GM12878 (cell line): Measurements from ENCODE around the gene KRTAP4-5. TPM values are rescaled to one million over a fixed set of nuclear protein-coding genes. Genes with fewer than 3 reads are reported as not detected.

Source experiments
- ATAC-seq: fragments of 200-7000 bp; cut with Tn5 transposase; 3 replicates; pipeline ENCODE4 v1.9.1; 2020; ENCODE audit warnings: mild to moderate bottlenecking, moderate library complexity
- BruUV-seq: library from RNA; stranded (reverse); fragments of 400-500 nt; replicated peaks from 2 replicates; lab custom pipeline; 2021; lab: Mats Ljungman, UMichigan
- CTCF ChIA-PET: fragments of 300-600 bp; sonication (Branson Sonifier 250); formaldehyde crosslinking; extraction: SDS; loops from one replicate; lab custom pipeline; 2021; ENCODE audit warnings: inconsistent platforms; lab: Yijun Ruan, JAX
- POLR2A ChIA-PET: fragments of 350-600 bp; formaldehyde crosslinking; extraction: SDS; loops from one replicate; lab custom pipeline; 2021; ENCODE audit warnings: inconsistent platforms; lab: Charles Lee
- RAD21 ChIA-PET: fragments of 300-600 bp; sonication (Branson Sonifier 250); formaldehyde crosslinking; loops from one replicate; lab custom pipeline; 2023; ENCODE audit warnings: antibody characterized with exemption; ENCODE audit not compliant: unreplicated experiment; lab: Charles Lee
- SMC1A ChIA-PET: fragments of 300-600 bp; sonication (Branson Sonifier 250); formaldehyde crosslinking; loops from one replicate; lab custom pipeline; 2023; ENCODE audit not compliant: unreplicated experiment, uncharacterized antibody; lab: Charles Lee
- DNase-seq: peaks from one replicate; pipeline ENCODE4 v3.0.0-alpha.2; 2011; ENCODE audit warnings: low read depth, low spot score
- FAIRE-seq: peaks from 3 replicates; lab custom pipeline; 2011; peaks lifted over from hg19 to GRCh38; lab: Jason Lieb, UNC
- H2AFZ ChIP-seq: 2 replicates; pipeline ENCODE4 v1.6.0; 2011; ENCODE audit warnings: low read depth, low read length, control low read depth; ENCODE audit not compliant: control insufficient read depth
- H3K27ac ChIP-seq: 2 replicates; pipeline ENCODE4 v1.5.1; 2011; ENCODE audit warnings: control low read depth; ENCODE audit not compliant: control insufficient read depth, insufficient read depth
- H3K27me3 ChIP-seq, 2 experiments: replicated peaks in 1 of 2; 2 replicates each; pipeline versions ENCODE4 v1.6.0 to v1.6.1; 2011; ENCODE audit warnings: low read length in 1 of 2; ENCODE audit not compliant: control insufficient read depth in 2 of 2, insufficient read depth in 2 of 2
- H3K36me3 ChIP-seq, 2 experiments: 2 replicates each; pipeline ENCODE4 v1.5.1; 2011; ENCODE audit warnings: low read length in 1 of 2; ENCODE audit not compliant: control insufficient read depth in 2 of 2, insufficient read depth in 2 of 2
- H3K4me1 ChIP-seq: 2 replicates; pipeline ENCODE4 v1.6.1; 2011; ENCODE audit warnings: mild to moderate bottlenecking, low read length, moderate library complexity, mixed read lengths; ENCODE audit not compliant: control insufficient read depth, insufficient read depth
- H3K4me2 ChIP-seq: 2 replicates; pipeline ENCODE4 v1.6.0; 2011; ENCODE audit warnings: control low read depth; ENCODE audit not compliant: control insufficient read depth, insufficient read depth
- H3K4me3 ChIP-seq: fragments of 200-600 bp; sonication (generic); 2 replicates; pipeline ENCODE4 v1.5.1; 2016
- H3K79me2 ChIP-seq: 2 replicates; pipeline ENCODE4 v1.6.0; 2011; ENCODE audit warnings: low read length; ENCODE audit not compliant: control insufficient read depth, insufficient read depth
- H3K9ac ChIP-seq: 2 replicates; pipeline ENCODE4 v1.8.0; 2011; ENCODE audit warnings: low read length, control low read depth, mixed read lengths; ENCODE audit not compliant: control insufficient read depth, insufficient read depth
- H3K9me3 ChIP-seq: replicated peaks from 3 replicates; pipeline ENCODE4 v1.5.1; 2011; ENCODE audit warnings: mild to moderate bottlenecking, low read length; ENCODE audit not compliant: control insufficient read depth, insufficient read depth
- H4K20me1 ChIP-seq: 2 replicates; pipeline ENCODE4 v1.6.0; 2011; ENCODE audit not compliant: control insufficient read depth, insufficient read depth
- BHLHE40 ChIP-seq, 2 experiments: fragments of 450-650 bp in 1 of 2; IDR thresholded peaks; 2 replicates each; pipeline ENCODE4 v1.6.1; 2011 to 2017; ENCODE audit warnings: low read depth in 2 of 2, borderline replicate concordance in 1 of 2, improper control_type of control experiment in 1 of 2, low read length in 1 of 2, mild to moderate bottlenecking in 1 of 2
- FOXM1 ChIP-seq: IDR thresholded peaks from 2 replicates; pipeline ENCODE4 v1.6.1; 2012; ENCODE audit warnings: low read depth, mild to moderate bottlenecking, inconsistent platforms, low read length, moderate library complexity
- KDM1A ChIP-seq: fragments of 200-600 bp; sonication (generic); IDR thresholded peaks from 2 replicates; pipeline ENCODE4 v1.6.1; 2016; ENCODE audit warnings: borderline replicate concordance
- MYC ChIP-seq: IDR thresholded peaks from 2 replicates; pipeline ENCODE4 v1.6.1; 2011; ENCODE audit warnings: mild to moderate bottlenecking, low read length, moderate library complexity, inconsistent platforms; ENCODE audit not compliant: insufficient read depth, insufficient replicate concordance, insufficient read length, severe bottlenecking
- NFYA ChIP-seq: IDR thresholded peaks from 2 replicates; pipeline ENCODE4 v1.6.1; 2011; ENCODE audit warnings: low read depth, mild to moderate bottlenecking, low read length, improper control_type of control experiment, borderline replicate concordance
- TARDBP ChIP-seq: IDR thresholded peaks from 2 replicates; pipeline ENCODE4 v1.6.1; 2016; ENCODE audit warnings: borderline replicate concordance
- whole genome bisulfite sequencing: methylation state at CpG from one replicate; pipeline ENCODE4 v1.1.6; 2016; ENCODE audit warnings: low lambda C conversion rate; ENCODE audit not compliant: insufficient replicate concordance, insufficient coverage; ENCODE audit errors: missing lambda C conversion rate; 5-methylcytosine and 5-hydroxymethylcytosine counted together
- in situ Hi-C: fragments of 300-500 bp; cut with MboI; formaldehyde crosslinking; loops from 9 replicates; pipeline ENCODE4 v1.14.3; 2018; ENCODE audit warnings: mixed read lengths
- intact Hi-C: fragments of 100-400 bp; cut with micrococcal nuclease; formaldehyde crosslinking; loops from one replicate; pipeline ENCODE4 v1.14.2; 2022; ENCODE audit not compliant: unreplicated experiment
- polyA plus RNA-seq, 11 experiments: library from polyadenylated mRNA; depleted of rRNA in 4 of 11; unstranded in 6 of 11; stranded (reverse) in 5 of 11; fragments of >200 nt; fragmentation: Nextera tagmentation in 4 of 11; fragmentation: Illumina TruSeq in 1 of 11; extraction: Ambion mirVana in 4 of 11; extraction: Trizol in 1 of 11; gene quantifications; 1 replicate in 1 of 11; 2 replicates in 10 of 11; pipeline versions ENCODE4 v1.2.1 to v1.2.3, GENCODE V29; 2011 to 2016; ENCODE audit warnings: inconsistent platforms in 2 of 11, missing spikeins in 2 of 11, low read depth in 1 of 11
- total RNA-seq, 4 experiments: library from RNA; depleted of rRNA in 3 of 4; stranded (reverse); fragments of >200 nt in 3 of 4; fragmentation: Illumina TruSeq in 1 of 4; extraction: Trizol in 1 of 4; gene quantifications; 2 replicates each; pipeline versions ENCODE4 v1.2.1 to v1.2.3, GENCODE V29; 2013 to 2021
- TF ChIP-seq, protein P1 (sequence below): fragments of 450-650 bp; formaldehyde crosslinking; IDR thresholded peaks from 2 replicates; pipeline ENCODE4 v1.4.0; 2022; ENCODE audit warnings: mild to moderate bottlenecking, moderate library complexity
- TF ChIP-seq, protein P2 (sequence below): fragments of 450-650 bp; conservative IDR thresholded peaks from 2 replicates; pipeline ENCODE4 v1.6.1; 2017; ENCODE audit warnings: mild to moderate bottlenecking, moderate library complexity

Gene KRTAP4-5
- total and polyA plus RNA-seq, 10 of the 15 experiments (the other 5 are each of a cell fraction or from before 2014, with no cell fraction given): not detected

DNA sequence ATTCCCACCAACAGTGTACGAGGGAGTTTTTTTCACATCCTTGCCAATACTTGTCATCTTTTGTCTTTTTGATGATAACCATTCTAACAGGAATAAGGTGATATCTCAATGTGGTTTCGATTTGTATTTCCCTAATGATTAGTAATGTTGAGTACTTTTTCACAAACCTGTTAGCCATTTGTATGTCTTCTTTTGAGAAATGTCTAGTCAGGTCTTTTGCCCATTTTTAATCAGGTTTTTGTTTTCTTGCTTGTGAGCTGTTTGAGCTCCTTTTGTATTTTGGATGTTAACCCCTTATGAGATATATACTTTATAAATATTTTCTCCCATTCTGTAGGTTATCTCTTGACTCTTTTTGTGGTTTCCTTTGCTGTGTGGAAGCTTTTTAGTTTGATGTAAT, 1.9 kb upstream of the KRTAP4-5 start:
- TF ChIP-seq TARDBP (no peak), FOXM1 (no peak)
- TF ChIP-seq, all 136 proteins: peak for 0
- CTCF ChIA-PET: no interaction called here
- RAD21 ChIA-PET: no interaction called here
- no peak overlapping the region for H3K4me2 ChIP-seq
- no peaks in the 10 kb centered on the region for H4K20me1 ChIP-seq
- no peak for DNase-seq
- intact Hi-C loops: no loop called here
- H3K4me1 ChIP-seq: no peaks in the 10 kb centered on the region
- H3K9ac ChIP-seq: no peak overlapping the region
- 4% methylated on average over 2 of the region's 2 CpGs for WGBS
- SMC1A ChIA-PET: no interaction called here
- no peak overlapping the region for H3K27ac ChIP-seq
- no peak for FAIRE-seq
- no peak for ATAC-seq
- no peaks in the 10 kb centered on the region for H3K9me3 ChIP-seq
- in situ Hi-C loops: no loop called here
- no peaks in the 10 kb centered on the region for H3K27me3 ChIP-seq
- no peak overlapping the region for H3K4me3 ChIP-seq
- POLR2A ChIA-PET: no interaction called here
- no peaks in the 10 kb centered on the region for H3K36me3 ChIP-seq
- no peak overlapping the region for H2AFZ ChIP-seq
- BruUV-seq: no TSS peak
- H3K79me2 ChIP-seq: no peaks in the 10 kb centered on the region

DNA sequence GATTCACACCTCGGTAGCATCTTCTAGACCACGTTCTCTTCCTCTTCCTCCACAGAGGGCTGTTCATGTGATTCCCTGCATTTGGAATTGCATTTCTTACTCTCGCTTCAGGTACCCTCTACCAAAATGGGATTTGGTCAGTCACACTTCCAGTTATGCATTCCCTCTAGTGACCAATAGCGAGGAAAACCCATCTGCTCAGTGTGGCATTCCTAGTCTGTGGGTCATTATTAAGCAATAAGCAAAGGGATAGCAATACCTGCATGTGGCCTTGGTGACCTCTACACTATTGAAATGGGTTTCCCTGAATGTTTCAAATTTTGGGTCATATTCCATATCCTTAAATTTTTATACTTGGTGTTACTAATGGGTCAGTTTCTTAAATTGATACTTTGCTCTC, 401 bp upstream of the KRTAP4-5 start:
- in situ Hi-C loops: no loop called here
- Histone ChIP-seq H3K4me3 (no peak overlapping the region), H3K4me1 (no peaks in the 10 kb centered on the region), H3K27ac (no peak overlapping the region), H3K36me3 (no peaks in the 10 kb centered on the region), H3K79me2 (no peaks in the 10 kb centered on the region), H4K20me1 (no peaks in the 10 kb centered on the region), H2AFZ (no peak overlapping the region)
- CTCF ChIA-PET: no interaction called here
- ATAC-seq (no peak), FAIRE-seq (no peak)
- WGBS: 12% methylated on average over 4 of the region's 4 CpGs
- intact Hi-C loops: no loop called here
- TF ChIP-seq, protein P1, sequence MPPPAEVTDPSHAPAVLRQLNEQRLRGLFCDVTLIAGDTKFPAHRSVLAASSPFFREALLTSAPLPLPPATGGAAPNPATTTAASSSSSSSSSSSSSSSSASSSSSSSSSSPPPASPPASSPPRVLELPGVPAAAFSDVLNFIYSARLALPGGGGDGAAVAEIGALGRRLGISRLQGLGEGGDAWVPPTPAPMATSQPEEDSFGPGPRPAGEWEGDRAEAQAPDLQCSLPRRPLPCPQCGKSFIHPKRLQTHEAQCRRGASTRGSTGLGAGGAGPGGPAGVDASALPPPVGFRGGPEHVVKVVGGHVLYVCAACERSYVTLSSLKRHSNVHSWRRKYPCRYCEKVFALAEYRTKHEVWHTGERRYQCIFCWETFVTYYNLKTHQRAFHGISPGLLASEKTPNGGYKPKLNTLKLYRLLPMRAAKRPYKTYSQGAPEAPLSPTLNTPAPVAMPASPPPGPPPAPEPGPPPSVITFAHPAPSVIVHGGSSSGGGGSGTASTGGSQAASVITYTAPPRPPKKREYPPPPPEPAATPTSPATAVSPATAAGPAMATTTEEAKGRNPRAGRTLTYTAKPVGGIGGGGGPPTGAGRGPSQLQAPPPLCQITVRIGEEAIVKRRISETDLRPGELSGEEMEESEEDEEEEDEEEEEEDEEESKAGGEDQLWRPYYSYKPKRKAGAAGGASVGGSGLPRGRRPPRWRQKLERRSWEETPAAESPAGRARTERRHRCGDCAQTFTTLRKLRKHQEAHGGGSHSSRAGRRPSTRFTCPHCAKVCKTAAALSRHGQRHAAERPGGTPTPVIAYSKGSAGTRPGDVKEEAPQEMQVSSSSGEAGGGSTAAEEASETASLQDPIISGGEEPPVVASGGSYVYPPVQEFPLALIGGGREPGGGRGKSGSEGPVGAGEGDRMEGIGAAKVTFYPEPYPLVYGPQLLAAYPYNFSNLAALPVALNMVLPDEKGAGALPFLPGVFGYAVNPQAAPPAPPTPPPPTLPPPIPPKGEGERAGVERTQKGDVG (CRISPR knock-in tag): no peak
- TF ChIP-seq BHLHE40 (IDR thresholded peaks at IDR 0.05; ENCODE audit: borderline replicate concordance in 1 of 2, low read depth in 2 of 2, low read length in 1 of 2) (no peak), KDM1A (no peak), NFYA (no peak), MYC (no peak)
- TF ChIP-seq, protein P2, sequence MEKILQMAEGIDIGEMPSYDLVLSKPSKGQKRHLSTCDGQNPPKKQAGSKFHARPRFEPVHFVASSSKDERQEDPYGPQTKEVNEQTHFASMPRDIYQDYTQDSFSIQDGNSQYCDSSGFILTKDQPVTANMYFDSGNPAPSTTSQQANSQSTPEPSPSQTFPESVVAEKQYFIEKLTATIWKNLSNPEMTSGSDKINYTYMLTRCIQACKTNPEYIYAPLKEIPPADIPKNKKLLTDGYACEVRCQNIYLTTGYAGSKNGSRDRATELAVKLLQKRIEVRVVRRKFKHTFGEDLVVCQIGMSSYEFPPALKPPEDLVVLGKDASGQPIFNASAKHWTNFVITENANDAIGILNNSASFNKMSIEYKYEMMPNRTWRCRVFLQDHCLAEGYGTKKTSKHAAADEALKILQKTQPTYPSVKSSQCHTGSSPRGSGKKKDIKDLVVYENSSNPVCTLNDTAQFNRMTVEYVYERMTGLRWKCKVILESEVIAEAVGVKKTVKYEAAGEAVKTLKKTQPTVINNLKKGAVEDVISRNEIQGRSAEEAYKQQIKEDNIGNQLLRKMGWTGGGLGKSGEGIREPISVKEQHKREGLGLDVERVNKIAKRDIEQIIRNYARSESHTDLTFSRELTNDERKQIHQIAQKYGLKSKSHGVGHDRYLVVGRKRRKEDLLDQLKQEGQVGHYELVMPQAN: no peak
- TF ChIP-seq, all 136 proteins: peak for 0
- no peak for DNase-seq
- no peaks in the 10 kb centered on the region for H3K27me3 ChIP-seq
- POLR2A ChIA-PET: interaction anchor here (0.5 kb wide), 1 partner anchor 1707 kb away, joined by 3 read pairs; no protein-coding TSS in a partner anchor
- H3K4me2 ChIP-seq: no peak overlapping the region
- no peaks in the 10 kb centered on the region for H3K9me3 ChIP-seq
- RAD21 ChIA-PET: no interaction called here
- SMC1A ChIA-PET: no interaction called here
- BruUV-seq: no TSS peak
- no peak overlapping the region for H3K9ac ChIP-seq
